ENCODE data around the gene NTM. TPM values are rescaled to one million over a fixed set of nuclear protein-coding genes. Genes with fewer than 3 reads are reported as not detected.
"Not testable (repeated sequence)": the region's sequence is repeated elsewhere in the genome, so short reads cannot be mapped to it uniquely, and the experiment has no call there.

The NTM gene
- total RNA-seq (not detected), total RNA-seq (0 reads per million in 2 donors)

DNA sequence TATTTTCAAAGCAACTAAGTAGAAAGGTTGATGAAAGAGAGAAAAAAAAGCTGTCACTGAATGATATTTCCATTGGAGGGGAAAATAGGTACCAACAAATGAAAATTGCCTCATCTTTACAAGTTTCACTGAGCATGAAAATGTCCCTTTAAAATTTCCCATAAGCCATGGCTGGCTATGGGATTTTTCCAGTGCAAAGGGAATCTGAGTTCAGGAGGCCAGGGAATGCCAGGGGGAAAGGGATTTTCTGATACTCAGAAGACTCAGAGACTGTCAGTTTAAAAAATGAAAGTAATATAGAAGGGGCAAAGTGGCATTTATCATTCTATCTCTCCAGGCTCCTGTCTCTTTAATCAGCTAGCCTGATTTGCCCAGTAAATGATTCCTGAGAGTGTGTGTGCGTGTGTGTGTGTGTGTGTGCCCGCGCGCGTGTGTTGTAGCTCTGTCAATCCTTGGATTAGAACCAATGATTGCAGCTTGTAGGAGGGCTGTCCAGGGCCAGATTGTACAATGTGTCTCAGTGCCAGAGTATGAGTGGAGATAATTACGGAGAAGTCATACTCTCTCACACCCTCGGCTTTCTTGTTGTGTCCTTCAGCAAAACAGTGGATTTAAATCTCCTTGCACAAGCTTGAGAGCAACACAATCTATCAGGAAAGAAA, at the start of gene NTM:
Gene NTM (plus strand): TSS at position 526 of the 662 bp plus-strand sequence.
- DNase-seq (no peak), ATAC-seq (no peak)
- Mint-ChIP-seq H3K36me3 (ENCODE audit: low read depth) (no peaks in the 10 kb centered on the region), H3K4me3 (no peak within 1 kb of the TSS), H3K4me1 (no peaks in the 10 kb centered on the region), H3K27ac (no peak within 1 kb of the TSS), H3K27me3 (no peaks in the 10 kb centered on the region)
- no peaks in the 10 kb centered on the region for H3K9me3 ChIP-seq (ENCODE audit: control insufficient read depth, low read length, poor library complexity, severe bottlenecking)

DNA sequence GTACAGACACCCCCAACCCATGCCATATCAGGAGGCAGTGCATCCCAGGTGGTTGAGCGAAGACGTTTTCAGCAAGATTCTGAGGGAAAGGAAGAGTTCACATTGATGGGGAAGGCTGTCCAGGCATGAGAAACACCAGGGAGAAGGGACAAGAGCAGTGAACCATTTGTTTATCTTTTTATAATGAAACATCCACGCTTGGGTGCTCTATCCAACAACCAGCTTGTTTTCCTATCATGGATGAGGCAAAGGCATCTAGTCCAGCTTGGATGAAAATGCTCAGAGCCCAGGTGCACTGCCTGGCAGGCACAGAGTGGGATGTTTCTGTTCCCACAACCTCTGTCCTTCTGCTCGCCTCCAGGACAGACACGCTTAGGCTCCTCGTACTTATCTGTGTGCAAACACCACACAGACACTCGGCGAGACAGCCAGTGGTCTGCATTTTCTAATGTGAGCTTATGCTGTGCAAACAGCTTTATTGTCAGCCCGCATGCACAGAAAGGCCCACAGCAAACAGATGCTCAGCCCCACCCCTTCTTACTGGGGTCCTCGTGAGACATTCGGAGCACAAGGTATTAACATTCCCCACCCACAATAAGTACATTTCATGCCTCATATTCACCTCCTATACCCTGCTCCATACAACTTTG, 45.4 kb upstream of the NTM start:
- H3K36me3 Mint-ChIP-seq (ENCODE audit: low read depth) = no peaks in the 10 kb centered on the region
- no peaks in the 10 kb centered on the region for H3K27me3 Mint-ChIP-seq
- H3K4me1 Mint-ChIP-seq = no peaks in the 10 kb centered on the region
- H3K4me3 Mint-ChIP-seq = no peak overlapping the region
- DNase-seq (no peak), ATAC-seq (no peak)
- H3K27ac Mint-ChIP-seq = no peak overlapping the region
- no peaks in the 10 kb centered on the region for H3K9me3 ChIP-seq (ENCODE audit: control insufficient read depth, low read length, poor library complexity, severe bottlenecking)

DNA sequence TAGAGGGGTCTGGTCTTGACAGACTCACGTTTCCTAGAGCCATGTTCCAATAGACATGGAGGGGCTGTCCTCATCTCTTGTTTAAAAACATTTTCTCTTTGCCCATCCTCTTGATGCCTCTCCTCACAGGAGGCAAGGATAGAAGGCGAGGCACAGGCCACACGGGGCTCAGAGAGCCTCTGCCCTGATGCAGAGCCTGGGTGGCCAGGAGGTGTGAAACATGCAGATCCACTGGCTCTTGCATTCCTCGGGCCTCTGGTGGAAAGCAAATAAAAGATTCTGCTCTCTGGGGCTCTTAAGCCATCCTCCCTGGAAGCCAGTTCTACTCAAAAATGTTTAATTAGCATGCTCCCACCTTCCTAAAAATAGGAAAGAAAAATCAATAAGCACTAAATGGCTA, 43.6 kb upstream of the NTM start:
- DNase-seq (no peak), ATAC-seq (no peak)
- H3K4me1 Mint-ChIP-seq = no peaks in the 10 kb centered on the region
- H3K27ac Mint-ChIP-seq = no peak overlapping the region
- no peaks in the 10 kb centered on the region for H3K9me3 ChIP-seq (ENCODE audit: control insufficient read depth, low read length, poor library complexity, severe bottlenecking)
- H3K36me3 Mint-ChIP-seq (ENCODE audit: low read depth) = no peaks in the 10 kb centered on the region
- H3K27me3 Mint-ChIP-seq = no peaks in the 10 kb centered on the region
- H3K4me3 Mint-ChIP-seq = no peak overlapping the region

DNA sequence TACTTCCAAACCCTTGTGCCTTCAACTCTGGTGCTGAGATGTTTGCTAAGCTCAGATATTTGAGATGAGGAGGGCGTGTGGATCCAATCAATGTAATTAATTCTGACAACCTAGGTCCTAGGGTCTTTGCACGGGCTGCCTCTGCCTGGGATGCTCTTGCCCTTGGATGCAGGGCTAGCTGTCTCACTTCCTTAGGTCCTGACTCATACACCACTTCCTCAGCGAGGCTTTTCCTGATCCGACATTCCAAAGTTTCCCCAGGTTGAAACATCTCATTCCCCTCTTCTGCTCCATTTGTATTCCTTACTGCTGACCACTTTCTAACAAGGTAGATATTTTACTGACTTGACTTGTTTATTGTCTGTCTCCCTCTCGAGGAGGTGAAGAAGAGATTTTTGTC, 43.0 kb upstream of the NTM start:
- Mint-ChIP-seq H3K36me3 (ENCODE audit: low read depth) (no peaks in the 10 kb centered on the region), H3K4me1 (no peaks in the 10 kb centered on the region), H3K27me3 (no peaks in the 10 kb centered on the region), H3K27ac (no peak overlapping the region), H3K4me3 (no peak overlapping the region)
- DNase-seq (no peak), ATAC-seq (no peak)
- no peaks in the 10 kb centered on the region for H3K9me3 ChIP-seq (ENCODE audit: control insufficient read depth, low read length, poor library complexity, severe bottlenecking)

DNA sequence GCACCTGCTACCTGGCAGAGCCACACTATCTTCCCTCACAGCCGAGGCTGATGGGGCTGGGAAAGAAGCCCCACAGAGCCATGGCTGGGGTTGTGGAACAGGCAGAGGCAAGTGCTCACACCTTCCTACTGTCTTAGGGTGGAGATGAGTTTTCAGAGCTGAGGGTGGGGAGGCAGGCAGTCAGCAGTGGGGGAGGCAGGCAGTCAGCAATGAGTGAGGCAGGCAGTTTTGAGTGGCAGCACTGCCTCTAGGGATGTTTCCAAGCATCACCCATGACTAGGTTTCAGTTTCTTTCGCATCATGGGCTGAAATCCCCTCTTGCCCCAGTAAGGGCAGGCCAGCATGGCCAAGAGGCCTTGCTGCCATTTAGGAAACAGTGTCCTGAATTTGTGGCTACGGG, 41.6 kb upstream of the NTM start:
- Mint-ChIP-seq H3K4me1 (no peaks in the 10 kb centered on the region), H3K36me3 (ENCODE audit: low read depth) (no peaks in the 10 kb centered on the region), H3K27ac (no peak overlapping the region), H3K4me3 (no peak overlapping the region), H3K27me3 (no peaks in the 10 kb centered on the region)
- no peak for ATAC-seq
- DNase-seq = no peak
- no peaks in the 10 kb centered on the region for H3K9me3 ChIP-seq (ENCODE audit: control insufficient read depth, low read length, poor library complexity, severe bottlenecking)

DNA sequence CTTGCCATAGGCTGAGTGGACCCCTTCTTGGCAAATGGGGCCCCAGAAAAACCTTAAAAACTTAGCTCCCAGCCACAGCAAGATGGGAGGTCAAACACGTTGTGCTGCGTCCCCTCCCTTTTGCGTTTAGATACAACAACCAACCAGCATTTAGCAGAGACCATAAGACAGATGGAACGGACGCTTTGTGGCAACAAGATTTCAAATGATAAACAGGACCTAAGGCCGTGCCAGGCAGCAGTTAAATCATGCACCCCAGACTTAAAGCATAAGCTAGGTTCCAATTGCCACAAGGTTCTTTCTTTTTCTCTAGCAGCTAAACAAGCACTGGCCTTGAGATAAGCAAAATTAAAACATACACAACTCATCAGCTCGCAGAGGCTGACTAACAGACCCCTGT, 39.4 kb upstream of the NTM start:
- Mint-ChIP-seq H3K4me1 (no peaks in the 10 kb centered on the region), H3K27ac (no peak overlapping the region), H3K36me3 (ENCODE audit: low read depth) (no peaks in the 10 kb centered on the region), H3K4me3 (no peak overlapping the region), H3K27me3 (no peaks in the 10 kb centered on the region)
- ATAC-seq (no peak), DNase-seq (no peak)
- H3K9me3 ChIP-seq (ENCODE audit: control insufficient read depth, low read length, poor library complexity, severe bottlenecking) = no peaks in the 10 kb centered on the region

DNA sequence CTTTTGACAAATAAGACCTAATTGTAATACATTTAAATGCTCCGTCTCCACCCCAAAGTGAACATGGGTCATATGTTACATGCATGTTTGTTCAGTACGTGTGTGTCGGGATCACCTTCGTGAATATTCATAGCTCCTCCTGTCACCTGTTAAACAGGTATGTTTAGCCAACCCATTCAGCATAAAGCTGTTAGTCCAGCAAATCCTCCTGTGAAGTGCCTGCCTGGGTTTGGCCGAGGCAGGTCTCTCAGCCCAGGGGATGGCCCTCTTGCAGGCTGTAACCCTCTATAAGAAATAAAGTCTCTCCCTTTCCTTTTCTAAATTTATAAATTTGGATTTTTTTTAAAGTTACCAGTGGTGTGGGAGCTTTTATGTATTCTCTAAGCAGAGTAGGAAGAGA, 38.9 kb upstream of the NTM start:
- H3K9me3 ChIP-seq (ENCODE audit: control insufficient read depth, low read length, poor library complexity, severe bottlenecking) = no peaks in the 10 kb centered on the region
- DNase-seq = no peak
- Mint-ChIP-seq H3K27ac (no peak overlapping the region), H3K4me3 (no peak overlapping the region), H3K36me3 (ENCODE audit: low read depth) (no peaks in the 10 kb centered on the region), H3K4me1 (no peaks in the 10 kb centered on the region), H3K27me3 (no peaks in the 10 kb centered on the region)
- ATAC-seq = no peak

DNA sequence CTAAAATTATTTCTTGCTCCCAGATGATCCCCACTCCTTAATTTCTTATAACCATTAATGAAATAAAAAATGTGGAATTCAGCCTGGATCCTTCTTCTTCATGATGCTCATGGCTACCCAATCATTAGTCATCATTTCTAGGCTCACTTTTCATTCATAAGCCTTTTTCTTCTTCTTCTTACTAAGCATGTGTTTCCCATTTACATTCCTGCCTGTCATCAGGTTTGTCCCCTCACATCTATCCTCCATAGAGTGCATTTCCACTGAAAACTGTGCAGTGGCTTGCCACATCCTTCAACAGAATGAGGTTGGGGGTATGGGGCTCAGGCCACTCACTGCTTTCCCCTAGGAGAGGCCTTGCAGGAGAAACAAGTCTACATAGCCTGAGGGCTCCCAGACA, 35.8 kb upstream of the NTM start:
- ATAC-seq (no peak), DNase-seq (no peak)
- no peaks in the 10 kb centered on the region for H3K27me3 Mint-ChIP-seq
- H3K36me3 Mint-ChIP-seq (ENCODE audit: low read depth) = no peaks in the 10 kb centered on the region
- no peaks in the 10 kb centered on the region for H3K9me3 ChIP-seq (ENCODE audit: control insufficient read depth, low read length, poor library complexity, severe bottlenecking)
- no peaks in the 10 kb centered on the region for H3K4me1 Mint-ChIP-seq
- H3K27ac Mint-ChIP-seq = no peak overlapping the region
- no peak overlapping the region for H3K4me3 Mint-ChIP-seq

DNA sequence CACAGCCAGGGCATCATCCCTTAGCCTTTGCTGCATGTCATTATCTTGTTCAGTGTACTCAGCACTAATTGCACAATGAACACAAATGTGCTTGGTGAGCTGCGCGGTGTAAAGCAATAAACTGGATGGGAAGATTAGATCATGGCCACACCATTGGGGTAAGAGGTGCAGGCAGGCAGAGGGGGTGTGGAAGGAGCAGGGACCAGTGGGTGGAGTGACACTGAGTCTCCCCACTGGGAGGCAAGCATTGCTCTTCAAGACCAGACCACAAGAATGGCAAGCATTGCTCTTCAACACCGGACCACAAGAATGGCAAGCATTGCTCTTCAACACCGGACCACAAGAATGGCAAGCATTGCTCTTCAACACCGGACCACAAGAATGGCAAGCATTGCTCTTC, 28.5 kb upstream of the NTM start:
- not testable (repeated sequence) for DNase-seq; H3K27ac Mint-ChIP-seq; H3K9me3 ChIP-seq (ENCODE audit: control insufficient read depth, low read length, poor library complexity, severe bottlenecking); H3K27me3 Mint-ChIP-seq; H3K4me3 Mint-ChIP-seq; H3K36me3 Mint-ChIP-seq (ENCODE audit: low read depth); ATAC-seq; H3K4me1 Mint-ChIP-seq

DNA sequence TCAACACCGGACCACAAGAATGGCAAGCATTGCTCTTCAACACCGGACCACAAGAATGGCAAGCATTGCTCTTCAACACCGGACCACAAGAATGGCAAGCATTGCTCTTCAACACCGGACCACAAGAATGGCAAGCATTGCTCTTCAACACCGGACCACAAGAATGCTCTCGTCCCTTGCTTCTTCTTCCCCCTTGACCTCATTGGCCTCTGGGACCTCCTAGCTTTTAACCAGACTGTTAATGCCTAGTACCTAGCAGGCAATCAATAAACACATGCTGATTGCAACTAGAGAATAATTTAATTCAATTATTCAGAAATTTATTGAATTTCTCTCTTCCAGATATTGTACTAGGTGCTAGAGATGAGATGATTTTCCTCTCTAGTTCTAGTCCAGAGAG, 28.0 kb upstream of the NTM start:
- not testable (repeated sequence) for H3K4me3 Mint-ChIP-seq; H3K9me3 ChIP-seq (ENCODE audit: control insufficient read depth, low read length, poor library complexity, severe bottlenecking); H3K27me3 Mint-ChIP-seq; DNase-seq; H3K4me1 Mint-ChIP-seq; H3K36me3 Mint-ChIP-seq (ENCODE audit: low read depth); H3K27ac Mint-ChIP-seq; ATAC-seq

DNA sequence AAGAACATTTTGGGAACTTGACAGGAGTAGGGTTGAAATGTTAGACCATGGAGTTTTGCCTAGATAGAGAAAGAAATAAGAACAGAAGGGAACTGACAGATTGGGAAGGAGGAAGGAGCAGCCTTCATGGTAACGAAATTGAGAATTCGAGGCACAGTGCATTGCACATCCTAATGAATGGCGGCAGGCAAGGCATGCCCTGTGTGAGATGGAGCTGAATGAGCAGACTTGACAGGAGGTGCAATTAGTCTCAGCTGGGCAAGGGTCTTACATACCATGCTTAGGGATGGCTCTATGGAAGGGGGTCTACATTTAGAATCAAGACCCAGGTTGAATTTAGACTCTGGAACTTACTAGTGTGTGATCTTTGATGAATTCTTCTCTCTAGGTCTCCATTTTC, 25.0 kb upstream of the NTM start:
- no peak for ATAC-seq
- no peaks in the 10 kb centered on the region for H3K9me3 ChIP-seq (ENCODE audit: control insufficient read depth, low read length, poor library complexity, severe bottlenecking)
- no peaks in the 10 kb centered on the region for H3K4me1 Mint-ChIP-seq
- no peak overlapping the region for H3K4me3 Mint-ChIP-seq
- H3K27ac Mint-ChIP-seq = no peak overlapping the region
- DNase-seq = no peak
- H3K36me3 Mint-ChIP-seq (ENCODE audit: low read depth) = no peaks in the 10 kb centered on the region
- H3K27me3 Mint-ChIP-seq = no peaks in the 10 kb centered on the region

DNA sequence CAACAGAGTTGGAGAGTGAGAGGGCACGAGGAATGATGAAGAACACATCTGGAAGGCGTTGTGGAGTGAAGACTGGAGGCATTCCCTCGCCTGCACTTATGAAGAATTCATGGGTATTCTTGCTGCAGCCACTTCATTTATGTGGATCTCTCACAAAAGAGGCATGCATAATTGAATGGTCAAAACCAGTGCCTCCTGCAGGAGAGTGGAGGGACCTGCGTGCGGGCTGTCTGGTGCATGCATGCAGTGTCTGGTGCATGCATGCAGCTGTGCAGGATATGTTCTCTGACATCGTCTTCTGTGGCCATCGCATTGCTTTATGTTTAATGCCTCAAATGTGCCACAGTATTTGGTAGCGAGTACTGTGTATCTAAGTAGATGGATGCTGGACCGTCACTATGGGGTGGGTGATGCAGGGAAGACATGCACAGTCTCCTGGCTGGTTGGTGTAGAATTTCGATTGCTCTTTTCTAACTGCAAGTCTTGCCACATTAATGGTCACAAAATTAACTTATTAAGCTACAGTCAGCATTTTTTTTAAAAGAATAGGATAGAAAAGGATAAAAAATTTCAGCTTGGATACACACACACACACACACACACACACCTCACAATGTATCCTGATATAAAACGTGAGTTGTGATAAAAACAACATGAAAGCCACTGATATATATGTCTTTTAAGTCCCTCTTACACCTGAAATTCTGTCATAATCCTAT, 20.9 kb upstream of the NTM start:
- Mint-ChIP-seq H3K27ac (no peak overlapping the region), H3K4me3 (no peak overlapping the region), H3K27me3 (no peaks in the 10 kb centered on the region), H3K4me1 (no peaks in the 10 kb centered on the region), H3K36me3 (ENCODE audit: low read depth) (no peaks in the 10 kb centered on the region)
- DNase-seq (no peak), ATAC-seq (no peak)
- H3K9me3 ChIP-seq (ENCODE audit: control insufficient read depth, low read length, poor library complexity, severe bottlenecking) = no peaks in the 10 kb centered on the region

DNA sequence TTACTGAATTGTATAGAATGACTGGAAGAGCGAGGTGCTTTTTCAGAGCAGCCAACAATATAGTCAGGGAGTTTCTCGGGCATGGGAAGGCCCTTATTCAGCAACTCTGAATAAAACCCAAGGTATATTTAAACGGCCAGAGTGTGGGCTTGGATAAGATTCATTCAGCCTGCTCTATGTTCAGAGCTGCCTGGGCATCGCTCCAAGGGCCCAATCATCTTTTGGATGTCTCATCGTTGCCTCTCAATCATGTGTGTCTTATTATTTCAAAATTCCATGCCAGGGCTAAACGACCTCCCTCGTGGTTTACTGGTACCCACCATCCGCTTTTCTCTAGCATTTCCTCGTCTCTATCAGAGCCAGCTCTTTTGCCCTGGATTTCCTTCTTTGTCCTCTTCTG, 19.5 kb upstream of the NTM start:
- no peak for DNase-seq
- Mint-ChIP-seq H3K4me3 (no peak overlapping the region), H3K4me1 (no peaks in the 10 kb centered on the region), H3K27ac (no peak overlapping the region), H3K36me3 (ENCODE audit: low read depth) (no peaks in the 10 kb centered on the region), H3K27me3 (no peaks in the 10 kb centered on the region)
- no peaks in the 10 kb centered on the region for H3K9me3 ChIP-seq (ENCODE audit: control insufficient read depth, low read length, poor library complexity, severe bottlenecking)
- no peak for ATAC-seq

DNA sequence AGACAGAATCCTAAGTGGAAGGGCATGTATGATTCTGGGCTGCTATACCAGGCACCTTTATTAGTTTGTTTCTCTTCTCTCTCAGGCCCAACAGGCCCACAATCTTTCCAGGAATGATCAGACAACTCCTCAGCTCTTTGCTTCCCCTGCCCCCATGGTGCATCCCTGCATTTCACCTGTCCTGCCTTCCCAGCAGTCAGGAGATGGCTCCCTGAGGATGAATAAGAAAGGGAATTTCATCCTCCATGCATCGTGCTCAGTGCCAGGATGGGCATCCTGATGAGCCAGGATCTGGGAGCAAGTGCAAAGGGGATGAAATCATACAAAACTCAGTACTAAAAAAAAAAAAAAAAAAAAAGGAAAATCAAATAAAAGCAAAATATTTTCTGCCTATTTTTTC, 18.6 kb upstream of the NTM start:
- Mint-ChIP-seq H3K4me3 (no peak overlapping the region), H3K27me3 (no peaks in the 10 kb centered on the region), H3K27ac (no peak overlapping the region), H3K36me3 (ENCODE audit: low read depth) (no peaks in the 10 kb centered on the region), H3K4me1 (no peaks in the 10 kb centered on the region)
- H3K9me3 ChIP-seq (ENCODE audit: control insufficient read depth, low read length, poor library complexity, severe bottlenecking) = no peaks in the 10 kb centered on the region
- ATAC-seq = no peak
- DNase-seq = no peak

Measured in T-helper 17 cell (primary cell).